ENCODE results near the gene GRHL1.

The GRHL1 gene

GRCh38 chr2:9984871-9985480, 33.5 kb downstream of the GRHL1 start:
- no peak overlapping the region for H3K4me3 ChIP-seq
- intact Hi-C loops (cut with DNase I; ENCODE audit: low total_unique reads) = loop anchor here (2.0 kb wide), 1 partner anchor 64 kb away; no protein-coding TSS in a partner anchor
- peak overlapping the region; percentile 67 to 68 for H3K27ac ChIP-seq
- H3K4me1 ChIP-seq = peaks cover 0 to 48% (median 26%) of the 10 kb centered on the region in 4 donors
- H3K27me3 ChIP-seq = no peaks in the 10 kb centered on the region
- no peak for TF ChIP-seq CTCF (IDR thresholded peaks at IDR 0.05)
- no peak for DNase-seq
- H3K9me3 ChIP-seq = no peaks in the 10 kb centered on the region
- no peaks in the 10 kb centered on the region for H3K36me3 ChIP-seq

GRCh38 chr2:9985531-9986328, 34.2 kb downstream of the GRHL1 start:
- no peak for TF ChIP-seq CTCF (IDR thresholded peaks at IDR 0.05)
- Histone ChIP-seq H3K27me3 (no peaks in the 10 kb centered on the region), H3K36me3 (no peaks in the 10 kb centered on the region), H3K4me3 (no peak overlapping the region), H3K27ac (peak overlapping the region; percentile 67 to 68), H3K9me3 (no peaks in the 10 kb centered on the region), H3K4me1 (peaks cover 0 to 48% (median 26%) of the 10 kb centered on the region in 4 donors)
- intact Hi-C loops (cut with DNase I; ENCODE audit: low total_unique reads) = loop anchor here (2.0 kb wide), 1 partner anchor 63 kb away; no protein-coding TSS in a partner anchor
- DNase-seq = no peak

- no peaks in the 10 kb centered on the region for H3K9me3 ChIP-seq
- H3K4me3 ChIP-seq = no peak overlapping the region
- TF ChIP-seq CTCF (IDR thresholded peaks at IDR 0.05) = no peak
- peaks cover 0 to 51% (median 30%) of the 10 kb centered on the region in 4 donors for H3K4me1 ChIP-seq
- intact Hi-C loops (cut with DNase I; ENCODE audit: low total_unique reads) = no loop called here
- no peak for DNase-seq
- H3K27me3 ChIP-seq = no peaks in the 10 kb centered on the region
- H3K27ac ChIP-seq = peak overlapping the region in 1 of 2 donors; percentile 2
- H3K36me3 ChIP-seq = no peaks in the 10 kb centered on the region
Observed at GRCh38 chr2:9988320-9988719, 36.8 kb downstream of the GRHL1 start.

- Histone ChIP-seq H3K27ac (no peak overlapping the region), H3K9me3 (no peaks in the 10 kb centered on the region)
- intact Hi-C loops (cut with DNase I; ENCODE audit: low total_unique reads) = no loop called here
Observed at GRCh38 chr2:9990736-9991135, 39.2 kb downstream of the GRHL1 start.

GRCh38 chr2:9991221-9991620, 39.7 kb downstream of the GRHL1 start:
- H3K4me3 ChIP-seq = no peak overlapping the region
- TF ChIP-seq CTCF (IDR thresholded peaks at IDR 0.05) = no peak
- H3K27me3 ChIP-seq = no peaks in the 10 kb centered on the region
- intact Hi-C loops (cut with DNase I; ENCODE audit: low total_unique reads) = no loop called here
- DNase-seq = no peak
- peaks cover 0 to 22% (median 11%) of the 10 kb centered on the region in 4 donors for H3K4me1 ChIP-seq
- H3K27ac ChIP-seq = no peak overlapping the region
- no peaks in the 10 kb centered on the region for H3K9me3 ChIP-seq
- no peaks in the 10 kb centered on the region for H3K36me3 ChIP-seq

More at GRCh38 chr2:9990736-9991135, 39.2 kb downstream of the GRHL1 start:
- H3K27me3 ChIP-seq = no peaks in the 10 kb centered on the region
- H3K36me3 ChIP-seq = no peaks in the 10 kb centered on the region
- DNase-seq = peak in 1 of 2 donors; percentile 79
- H3K4me1 ChIP-seq = peaks cover 0 to 26% (median 13%) of the 10 kb centered on the region in 4 donors
- no peak for TF ChIP-seq CTCF (IDR thresholded peaks at IDR 0.05)
- no peak overlapping the region for H3K4me3 ChIP-seq
